Endothelial cell (in vitro differentiated cells): Measurements from ENCODE around the gene SGTA. TPM values are rescaled to one million over a fixed set of nuclear protein-coding genes. Genes with fewer than 3 reads are reported as not detected.

ENCODE experiments used
- DNase-seq: peaks from one replicate; pipeline ENCODE4 v3.0.0; 2021; ENCODE audit warnings: low spot score
- H3K27ac Mint-ChIP-seq: one replicate; pipeline ENCODE4 v1.8.0; 2021; ENCODE audit warnings: mixed read lengths, inconsistent platforms; ENCODE audit not compliant: unreplicated experiment
- H3K27me3 Mint-ChIP-seq: one replicate; pipeline ENCODE4 v1.8.0; 2021; ENCODE audit warnings: mild to moderate bottlenecking, moderate library complexity, mixed read lengths, inconsistent platforms; ENCODE audit not compliant: unreplicated experiment
- H3K36me3 Mint-ChIP-seq: one replicate; pipeline ENCODE4 v1.8.0; 2021; ENCODE audit warnings: mild to moderate bottlenecking, low read depth, mixed read lengths, inconsistent platforms; ENCODE audit not compliant: unreplicated experiment
- H3K4me1 Mint-ChIP-seq: one replicate; pipeline ENCODE4 v1.8.0; 2021; ENCODE audit warnings: mild to moderate bottlenecking, mixed read lengths, inconsistent platforms; ENCODE audit not compliant: unreplicated experiment
- H3K4me3 Mint-ChIP-seq: one replicate; pipeline ENCODE4 v1.8.0; 2021; ENCODE audit warnings: mild to moderate bottlenecking, mixed read lengths, inconsistent platforms; ENCODE audit not compliant: unreplicated experiment
- H3K9me3 Mint-ChIP-seq: one replicate; pipeline ENCODE4 v1.8.0; 2021; ENCODE audit warnings: mixed read lengths, inconsistent platforms; ENCODE audit not compliant: unreplicated experiment
- total RNA-seq: library from RNA; stranded (reverse); fragmentation: NEBNext Ultra II Directional; extraction: Animal tissue kit (Norgen Biotek cat#: 25700); gene quantifications from one replicate; pipeline ENCODE4 v1.2.1, GENCODE V29; 2021; ENCODE audit not compliant: unreplicated experiment
- TF ChIP-seq, protein P1 (sequence below): fragments of 200-600 bp; sonication (generic); IDR thresholded peaks from one replicate; pipeline ENCODE4 v1.5.0; 2021; ENCODE audit warnings: antibody characterized with exemption; ENCODE audit not compliant: unreplicated experiment

The SGTA gene
- total RNA-seq, 1 donor from 2014 or later, result 60.4 TPM

DNA sequence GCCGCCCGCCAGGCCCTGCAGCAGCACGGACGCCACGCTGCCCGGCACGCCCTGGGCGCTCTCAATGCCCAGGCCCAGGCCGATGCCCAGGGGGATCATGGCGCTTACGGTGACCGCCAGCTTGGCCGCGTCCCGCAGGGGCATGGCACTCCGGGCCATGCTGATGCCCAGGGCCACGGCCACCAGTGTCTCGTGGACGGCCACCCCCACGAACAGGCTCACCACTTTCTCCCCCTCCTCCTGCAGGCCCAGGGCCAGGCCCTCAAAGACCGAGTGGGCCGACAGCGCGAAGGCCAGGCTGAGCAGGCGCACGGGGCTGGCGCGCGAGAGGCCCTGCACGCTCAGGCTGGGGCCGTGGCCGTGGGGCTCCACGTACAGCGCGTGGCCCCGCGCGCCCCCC lies 50.2 kb downstream of the SGTA start:
- Mint-ChIP-seq H3K9me3 (no peaks in the 10 kb centered on the region), H3K36me3 (peaks cover 30% of the 10 kb centered on the region), H3K4me3 (no peak overlapping the region), H3K27ac (no peak overlapping the region), H3K27me3 (peaks cover 2% of the 10 kb centered on the region), H3K4me1 (no peaks in the 10 kb centered on the region)
- DNase-seq, result no peak
- TF ChIP-seq, protein P1, sequence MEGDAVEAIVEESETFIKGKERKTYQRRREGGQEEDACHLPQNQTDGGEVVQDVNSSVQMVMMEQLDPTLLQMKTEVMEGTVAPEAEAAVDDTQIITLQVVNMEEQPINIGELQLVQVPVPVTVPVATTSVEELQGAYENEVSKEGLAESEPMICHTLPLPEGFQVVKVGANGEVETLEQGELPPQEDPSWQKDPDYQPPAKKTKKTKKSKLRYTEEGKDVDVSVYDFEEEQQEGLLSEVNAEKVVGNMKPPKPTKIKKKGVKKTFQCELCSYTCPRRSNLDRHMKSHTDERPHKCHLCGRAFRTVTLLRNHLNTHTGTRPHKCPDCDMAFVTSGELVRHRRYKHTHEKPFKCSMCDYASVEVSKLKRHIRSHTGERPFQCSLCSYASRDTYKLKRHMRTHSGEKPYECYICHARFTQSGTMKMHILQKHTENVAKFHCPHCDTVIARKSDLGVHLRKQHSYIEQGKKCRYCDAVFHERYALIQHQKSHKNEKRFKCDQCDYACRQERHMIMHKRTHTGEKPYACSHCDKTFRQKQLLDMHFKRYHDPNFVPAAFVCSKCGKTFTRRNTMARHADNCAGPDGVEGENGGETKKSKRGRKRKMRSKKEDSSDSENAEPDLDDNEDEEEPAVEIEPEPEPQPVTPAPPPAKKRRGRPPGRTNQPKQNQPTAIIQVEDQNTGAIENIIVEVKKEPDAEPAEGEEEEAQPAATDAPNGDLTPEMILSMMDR, result no peak

DNA sequence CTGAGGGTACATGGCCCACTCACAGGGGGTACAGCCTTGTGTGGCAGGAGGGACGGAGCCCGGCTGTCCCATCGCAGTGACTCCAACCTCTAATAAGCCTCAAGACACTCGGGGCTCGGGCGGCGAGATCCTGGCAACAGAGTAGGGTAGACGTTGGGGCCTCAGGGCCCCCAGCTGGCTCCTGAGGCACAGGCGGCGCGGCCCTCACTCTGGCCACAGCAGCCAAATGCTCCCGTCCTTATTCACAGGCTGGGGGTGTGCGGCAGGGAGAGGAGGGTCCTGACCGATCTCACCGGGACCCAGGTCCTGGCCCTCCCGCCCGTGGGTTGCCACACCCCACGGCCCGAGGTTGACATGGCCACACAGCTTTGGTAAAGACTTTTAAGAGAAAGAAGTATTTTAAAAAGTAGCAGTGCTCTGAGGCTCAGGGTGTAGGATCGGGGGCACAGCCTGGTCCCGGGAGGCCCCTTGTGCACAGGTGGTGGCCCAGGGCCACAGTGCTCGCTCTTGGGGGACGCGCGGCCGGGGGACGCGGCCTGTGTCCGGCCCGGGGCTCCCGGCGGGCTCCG lies 50.8 kb downstream of the SGTA start:
- Mint-ChIP-seq H3K27ac (no peak overlapping the region), H3K9me3 (no peaks in the 10 kb centered on the region), H3K4me1 (no peaks in the 10 kb centered on the region), H3K27me3 (peaks cover 2% of the 10 kb centered on the region), H3K36me3 (peaks cover 27% of the 10 kb centered on the region), H3K4me3 (no peak overlapping the region)
- DNase-seq, result no peak
- TF ChIP-seq, protein P1, result no peak

DNA sequence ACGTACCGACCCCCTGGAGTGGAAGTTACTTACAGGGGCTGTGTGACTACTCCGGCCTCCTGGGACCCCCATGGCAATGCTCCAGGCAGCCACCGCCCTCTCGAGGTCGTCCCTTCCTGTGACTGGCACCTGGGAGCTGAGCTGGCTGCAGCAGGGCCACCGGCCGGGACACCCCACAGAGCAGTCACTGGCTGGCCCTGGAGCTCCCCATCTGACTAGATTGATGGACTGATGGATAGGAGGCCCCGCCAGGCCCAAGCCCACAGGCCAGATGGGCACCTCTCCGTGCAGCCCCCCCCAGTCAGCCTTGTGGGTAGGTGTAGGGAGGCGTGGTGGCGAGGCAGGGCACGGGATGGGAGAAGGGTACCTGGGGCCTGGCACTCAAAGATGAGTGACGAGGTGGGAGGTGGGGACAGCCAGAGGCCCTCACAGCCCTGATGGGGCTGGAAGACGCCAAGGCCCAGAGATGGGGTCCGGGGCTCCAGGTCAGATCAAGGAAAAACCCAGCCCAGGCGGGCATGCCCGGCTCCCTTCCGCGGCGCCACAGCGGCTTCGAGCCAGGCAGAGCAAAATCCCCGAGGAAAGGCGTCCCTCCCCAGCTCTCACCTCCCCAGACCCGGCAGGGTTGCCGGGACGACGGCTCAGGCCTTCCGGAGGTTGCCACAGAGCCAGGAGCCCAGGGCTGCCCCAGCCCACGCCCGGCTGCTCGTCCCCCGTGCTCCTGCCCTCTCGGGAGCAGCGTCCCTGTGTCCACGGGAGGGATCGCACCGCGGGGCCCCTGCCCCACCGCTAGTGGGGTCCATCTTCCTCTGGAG lies 51.7 kb downstream of the SGTA start:
- TF ChIP-seq, protein P1, result no peak
- DNase-seq, result no peak
- H3K36me3 Mint-ChIP-seq, result peaks cover 18% of the 10 kb centered on the region
- no peaks in the 10 kb centered on the region for H3K4me1 Mint-ChIP-seq
- H3K4me3 Mint-ChIP-seq, result no peak overlapping the region
- H3K9me3 Mint-ChIP-seq, result no peaks in the 10 kb centered on the region
- peaks cover 2% of the 10 kb centered on the region for H3K27me3 Mint-ChIP-seq
- no peak overlapping the region for H3K27ac Mint-ChIP-seq

DNA sequence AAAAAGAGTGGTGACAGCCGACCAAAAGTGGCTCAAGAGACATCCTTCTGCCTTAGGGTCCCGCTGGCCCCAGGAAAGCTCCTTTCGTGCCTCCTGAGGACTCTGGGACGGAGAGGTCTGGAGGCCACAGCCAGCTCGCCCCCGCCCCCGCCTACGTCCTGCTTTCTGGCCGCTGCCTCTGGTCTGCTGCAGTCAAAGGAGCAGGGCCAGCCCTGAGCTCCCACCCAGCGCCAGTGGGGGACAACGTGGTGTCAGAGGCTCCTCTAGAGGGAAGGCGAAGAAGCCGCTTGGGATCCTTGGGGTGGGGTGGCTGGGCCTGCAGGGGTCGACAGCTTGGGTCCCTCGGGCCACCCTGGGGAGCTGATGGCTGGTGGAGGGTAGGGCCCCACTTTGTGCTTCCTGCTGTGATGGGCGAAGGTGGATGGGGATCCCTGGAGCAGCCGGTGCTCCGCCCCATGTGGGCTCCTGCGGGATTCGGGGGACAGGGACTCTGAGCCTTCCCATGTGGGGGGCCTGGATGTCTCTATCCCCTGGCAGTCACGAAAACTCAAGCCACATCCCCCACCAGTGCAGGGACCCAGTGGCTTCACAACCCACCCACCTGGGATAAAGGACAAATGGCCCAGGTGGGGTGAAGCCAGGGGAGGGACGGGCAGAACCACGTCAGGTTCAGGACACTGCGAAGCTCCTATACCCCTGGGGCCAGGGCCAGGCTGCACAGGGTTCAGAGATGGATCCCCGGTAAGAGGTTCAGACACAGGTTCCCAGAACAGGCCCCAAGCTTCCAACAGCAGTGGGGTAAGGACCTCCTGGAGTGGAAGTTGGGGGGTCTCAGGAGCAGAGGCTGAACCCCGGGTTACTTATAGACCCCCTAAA lies 52.9 kb downstream of the SGTA start:
- peaks cover 6% of the 10 kb centered on the region for H3K27me3 Mint-ChIP-seq
- no peaks in the 10 kb centered on the region for H3K4me1 Mint-ChIP-seq
- H3K27ac Mint-ChIP-seq, result no peak overlapping the region
- no peak overlapping the region for H3K4me3 Mint-ChIP-seq
- no peaks in the 10 kb centered on the region for H3K9me3 Mint-ChIP-seq
- DNase-seq, result no peak
- TF ChIP-seq, protein P1, result no peak
- H3K36me3 Mint-ChIP-seq, result peaks cover 11% of the 10 kb centered on the region
